NCI-H774 (cell line): ENCODE results near the gene NDUFA11.

ENCODE experiments used
- DNase-seq: peaks from one replicate; lab custom pipeline; 2025; lab: John Stamatoyannopoulos, UW

NDUFA11 gene

DNA sequence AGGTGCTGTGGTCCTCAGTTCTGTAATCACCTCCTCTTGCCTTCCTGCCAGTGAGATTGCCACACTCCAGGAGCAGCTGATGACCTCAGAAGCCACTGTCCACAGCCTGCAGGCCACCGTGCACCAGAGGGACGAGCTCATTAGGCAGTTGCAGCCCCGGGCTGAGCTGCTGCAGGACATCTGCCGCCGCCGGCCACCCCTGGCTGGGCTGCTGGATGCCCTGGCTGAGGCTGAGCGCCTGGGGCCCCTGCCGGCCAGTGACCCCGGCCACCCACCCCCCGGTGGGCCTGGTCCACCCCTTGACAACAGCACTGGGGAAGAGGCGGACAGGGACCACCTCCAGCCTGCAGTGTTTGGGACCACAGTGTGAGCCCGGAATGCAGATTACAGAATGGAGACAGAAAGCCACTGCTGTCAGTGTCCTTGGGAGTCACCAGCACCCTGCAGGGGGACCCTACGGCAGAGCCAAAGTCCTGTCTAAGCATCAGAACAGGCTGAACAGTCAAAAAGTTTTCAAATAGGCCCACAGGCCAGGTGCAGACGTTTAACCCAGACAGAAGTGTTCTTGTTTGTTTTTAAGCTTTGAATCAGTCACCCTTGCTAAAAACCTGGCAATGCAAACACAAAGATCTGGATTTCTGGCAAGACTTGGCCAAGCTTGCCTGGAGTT lies 5.3 kb upstream of the NDUFA11 start:
- no peak for DNase-seq

DNA sequence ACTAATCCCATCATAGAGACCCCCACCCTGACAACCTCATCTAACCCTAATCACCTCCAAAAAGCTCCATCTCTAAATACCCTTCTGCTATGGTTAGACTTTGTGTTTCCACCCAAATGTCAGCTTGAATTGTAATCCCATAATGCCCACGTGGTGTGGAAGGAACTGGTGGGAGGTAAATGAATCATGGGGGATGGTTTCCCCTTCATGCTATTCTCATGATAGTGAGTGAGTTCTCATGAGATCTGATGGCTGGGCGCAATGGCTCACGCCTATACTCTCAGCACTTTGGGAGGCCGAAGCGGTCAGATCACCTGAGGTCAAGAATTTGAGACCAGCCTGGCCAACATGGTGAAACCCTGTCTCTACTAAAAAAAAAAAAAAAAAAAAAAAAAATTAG lies 3.7 kb upstream of the NDUFA11 start:
- no peak for DNase-seq

DNA sequence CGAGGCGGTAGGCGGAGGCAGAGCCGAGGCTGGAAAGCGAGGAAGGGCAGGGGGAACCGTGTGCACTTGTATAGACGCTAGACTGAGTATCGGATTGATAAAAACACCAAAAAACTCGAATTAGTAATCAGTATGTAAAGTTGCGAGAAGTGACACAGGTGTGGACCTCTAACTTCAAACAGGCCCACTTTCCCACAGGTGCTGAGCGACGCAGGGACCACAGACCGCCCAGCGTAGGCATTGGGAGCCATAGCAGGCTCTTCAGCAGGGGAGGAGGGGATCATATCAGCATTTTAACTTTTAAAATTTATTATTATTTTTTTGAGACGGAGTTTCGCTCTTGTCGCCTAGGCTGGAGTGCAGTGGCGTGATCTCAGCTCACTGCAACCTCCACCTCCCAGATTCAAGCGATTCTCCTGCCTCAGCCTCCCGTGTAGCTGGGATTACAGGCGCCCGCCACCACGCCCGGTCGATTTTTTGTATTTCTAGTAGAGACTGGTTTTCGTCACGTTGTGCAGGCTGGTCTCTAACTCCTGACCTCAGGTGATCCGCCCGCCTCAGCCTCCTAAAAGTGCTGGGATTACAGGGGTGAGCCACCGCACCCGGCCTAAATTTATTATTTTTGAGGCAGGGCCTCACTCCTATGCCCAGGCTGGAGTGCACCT lies 1.7 kb upstream of the NDUFA11 start:
- no peak for DNase-seq

DNA sequence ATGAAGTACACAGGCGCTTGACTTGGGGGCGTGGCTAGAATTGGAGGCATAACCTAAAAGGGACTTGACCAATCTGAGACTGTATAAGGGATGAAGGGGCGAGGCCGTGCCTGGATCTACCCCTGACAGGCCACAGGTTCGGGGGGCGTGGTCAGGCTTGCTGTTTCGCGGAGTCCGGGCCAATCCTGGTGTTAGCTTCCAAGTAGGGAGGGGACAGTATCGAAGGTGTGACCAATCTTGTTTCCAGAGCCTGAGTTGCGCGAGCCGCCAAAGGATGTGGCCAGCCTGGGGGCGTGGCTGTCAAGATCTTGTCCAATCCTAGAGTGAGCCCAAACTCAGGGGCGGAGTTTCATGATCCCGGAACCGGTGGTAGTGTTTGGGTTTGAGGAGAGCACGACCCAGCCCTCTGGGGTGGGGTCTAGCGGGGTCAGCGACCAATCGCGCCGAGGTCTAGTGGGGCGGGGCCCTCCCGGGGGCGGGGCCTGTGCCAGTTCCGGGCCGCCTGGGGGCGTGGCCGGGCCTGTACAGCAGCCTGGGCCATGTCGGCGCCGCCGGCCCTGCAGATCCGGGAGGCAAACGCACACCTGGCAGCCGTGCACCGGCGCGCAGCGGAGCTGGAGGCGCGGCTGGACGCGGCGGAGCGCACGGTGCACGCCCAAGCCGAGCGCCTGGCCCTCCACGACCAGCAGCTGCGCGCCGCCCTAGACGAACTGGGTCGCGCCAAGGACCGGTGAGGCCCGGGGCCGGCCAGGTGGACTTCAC lies 943 bp upstream of the NDUFA11 start, which contains the start of gene VMAC:
TSS of gene VMAC (plus strand) at position 521 of the 762 bp plus-strand sequence. CDS start at position 540, 19 bp downstream.
- peak; percentile 99 for DNase-seq

DNA sequence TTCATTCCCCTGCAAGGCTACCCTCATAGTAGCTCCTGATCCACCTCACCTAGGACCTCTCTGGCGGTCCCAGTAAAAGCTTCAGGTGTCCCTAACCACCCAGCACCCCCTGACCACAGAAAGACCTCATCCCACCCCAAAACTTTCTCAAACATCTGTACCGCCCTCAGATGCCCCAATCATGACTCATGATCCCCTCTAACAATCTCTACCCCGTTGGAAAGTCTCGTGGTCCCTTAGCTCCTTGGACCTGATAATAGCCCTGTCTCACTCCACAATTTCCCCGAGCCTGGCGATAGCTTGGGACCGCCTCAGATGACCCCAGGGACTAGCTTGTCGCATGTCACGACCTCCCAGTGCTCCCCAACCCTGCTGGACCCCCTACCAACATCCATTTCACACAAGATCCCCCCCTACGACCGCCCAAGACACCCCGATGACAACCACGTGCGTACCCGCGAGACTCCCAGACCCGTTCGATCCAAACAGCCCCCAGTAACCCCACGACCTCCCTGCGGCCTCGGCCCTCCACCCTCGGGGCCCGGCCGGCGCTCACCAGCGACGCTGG lies 450 bp downstream of the NDUFA11 start:
- DNase-seq, result no peak

DNA sequence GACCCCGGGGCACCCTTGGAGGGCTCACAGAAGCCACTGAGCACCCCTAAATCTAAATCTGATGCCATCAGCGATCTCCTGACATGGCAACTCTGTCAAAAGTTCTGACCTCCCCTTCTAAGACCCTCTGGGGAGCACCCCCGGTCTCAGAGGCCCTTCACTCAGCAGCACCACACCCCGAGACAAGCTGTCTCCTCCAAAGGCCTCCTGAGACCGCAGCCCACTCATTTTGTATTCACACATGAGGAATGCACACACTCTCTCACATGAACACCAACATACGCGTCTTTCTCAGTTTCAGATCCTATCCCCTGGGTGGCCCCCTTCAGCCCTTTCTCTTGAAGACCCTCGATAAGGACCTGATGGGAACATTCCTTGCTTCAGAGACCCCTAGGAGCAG lies 2.6 kb downstream of the NDUFA11 start:
- no peak for DNase-seq

DNA sequence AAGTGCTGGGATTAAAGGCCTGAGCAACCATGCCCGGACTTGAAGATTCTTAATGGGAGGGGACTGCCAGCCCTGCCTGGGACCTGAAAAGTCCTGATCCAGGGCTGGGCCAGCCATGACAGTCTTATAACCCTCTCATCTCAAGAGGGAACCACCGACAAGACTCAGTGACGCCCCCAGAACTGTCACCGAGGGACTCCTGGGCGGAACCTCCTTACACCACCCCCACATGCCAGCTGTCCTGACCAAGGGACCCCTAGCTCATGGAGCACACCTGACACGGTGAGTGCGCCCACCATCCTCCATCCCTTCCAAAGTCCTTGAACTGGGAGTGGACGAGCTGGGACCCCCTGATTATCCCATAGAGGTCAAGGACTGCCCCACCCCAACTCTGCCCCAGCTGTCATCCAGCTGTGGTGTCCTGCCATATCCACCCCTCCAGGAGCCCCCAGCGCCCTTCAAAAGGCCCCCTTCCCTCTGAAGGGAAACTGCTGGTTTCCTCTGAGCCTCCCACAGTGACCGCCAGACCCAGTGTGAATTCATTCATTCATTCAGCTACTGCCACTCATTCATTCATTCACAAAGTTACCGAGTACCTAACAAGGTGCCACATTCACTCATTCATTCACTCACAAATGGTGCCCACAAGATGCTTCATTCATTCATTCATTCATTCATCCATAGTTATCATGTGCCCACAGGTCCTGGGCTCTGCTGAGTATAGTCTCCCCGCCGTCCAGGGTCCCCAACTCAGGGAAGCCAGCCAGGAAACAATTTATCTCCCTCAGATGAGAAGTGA lies 3.7 kb downstream of the NDUFA11 start:
- no peak for DNase-seq

DNA sequence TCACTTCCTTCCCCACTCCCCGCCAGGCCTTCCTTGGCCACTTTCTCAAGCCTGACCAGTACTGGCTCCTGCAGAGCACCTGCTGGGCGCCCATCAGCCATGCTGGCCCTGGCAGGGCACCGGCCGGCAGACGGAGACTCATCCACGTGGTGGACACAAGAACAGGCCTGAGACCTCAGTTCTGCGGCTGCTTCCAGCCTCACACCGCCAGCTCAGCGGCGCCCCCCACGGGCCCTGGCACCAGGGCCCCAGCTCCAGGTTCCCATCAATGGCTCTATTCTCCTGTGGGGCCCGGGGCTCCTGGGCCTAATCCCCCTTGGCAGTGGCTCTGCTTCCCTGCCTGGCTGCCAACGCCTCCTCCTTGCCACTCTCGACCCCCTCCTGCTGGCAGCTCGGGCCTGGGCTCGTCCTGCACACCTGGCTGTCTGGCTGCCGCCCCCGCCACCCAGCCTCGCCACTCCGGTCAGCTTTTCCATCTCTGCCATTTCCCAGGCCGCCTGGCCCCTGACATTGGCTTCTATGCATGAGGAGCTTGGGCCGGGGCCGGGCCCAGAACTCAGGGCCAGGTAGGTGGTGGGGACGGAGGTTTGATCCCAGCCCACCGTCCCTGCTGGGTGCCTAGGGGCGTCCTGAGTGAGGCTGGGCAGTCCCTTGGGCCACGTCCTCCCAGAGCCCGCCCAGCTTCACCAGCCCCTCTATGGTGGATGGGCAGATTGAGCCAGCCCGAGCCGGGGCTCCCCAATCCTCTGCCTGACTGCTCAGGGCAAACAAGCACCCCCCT lies 6.2 kb downstream of the NDUFA11 start:
- no peak for DNase-seq

DNA sequence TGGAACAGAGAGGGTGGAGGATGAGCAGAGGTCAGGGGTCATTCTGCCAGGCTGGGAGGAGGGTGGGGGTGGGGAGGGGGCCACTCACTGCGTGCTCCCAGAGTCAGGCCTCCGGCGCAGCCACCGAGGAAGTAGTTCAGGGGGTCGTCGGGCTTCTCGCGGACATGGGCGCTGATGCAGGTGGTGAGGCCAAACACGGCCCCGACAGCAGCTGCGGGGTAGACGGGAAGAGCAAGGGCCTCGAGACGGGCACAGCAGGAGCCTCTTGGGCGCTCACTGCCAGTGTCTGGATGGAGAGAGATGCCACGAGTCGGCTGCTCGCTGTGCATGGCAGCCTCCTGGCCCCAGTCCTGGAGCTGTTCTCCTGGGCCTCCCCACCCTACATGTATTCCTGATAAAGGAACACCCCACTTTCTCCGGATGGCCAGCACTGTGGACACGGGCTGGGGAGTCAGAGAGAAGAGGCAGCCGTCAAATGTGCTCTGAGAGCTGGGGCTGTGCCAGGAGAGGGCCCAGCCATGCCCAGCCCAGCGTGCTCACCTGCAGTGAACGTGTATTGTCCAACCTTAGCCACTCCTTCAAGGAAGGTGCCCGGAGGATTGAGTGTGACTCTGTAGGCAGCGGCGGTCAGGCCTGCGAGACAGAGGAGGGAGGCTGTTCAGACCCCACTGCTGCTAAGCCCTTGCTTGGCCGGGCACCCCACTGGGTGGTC lies 7.1 kb downstream of the NDUFA11 start:
- DNase-seq, result no peak

DNA sequence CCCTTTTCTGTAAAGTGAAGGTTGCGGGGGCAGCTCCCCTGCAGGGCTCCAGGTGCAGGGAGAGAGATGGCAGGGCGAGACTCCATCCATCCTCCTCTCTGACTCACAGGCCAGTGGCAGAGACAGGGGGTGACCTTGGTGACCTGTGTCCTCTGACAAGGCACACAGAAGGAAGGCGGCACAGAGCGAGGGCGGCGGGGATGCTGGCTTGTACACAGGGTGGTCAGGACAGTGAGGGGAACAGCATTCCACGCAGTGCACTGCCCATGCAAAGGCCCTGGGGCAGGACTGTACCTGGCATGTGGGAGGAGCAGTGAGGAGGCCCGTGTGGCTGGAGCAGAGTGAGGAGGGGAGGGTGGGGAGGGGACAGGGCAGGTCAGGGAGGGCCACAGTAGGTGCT lies 7.7 kb downstream of the NDUFA11 start:
- no peak for DNase-seq

DNA sequence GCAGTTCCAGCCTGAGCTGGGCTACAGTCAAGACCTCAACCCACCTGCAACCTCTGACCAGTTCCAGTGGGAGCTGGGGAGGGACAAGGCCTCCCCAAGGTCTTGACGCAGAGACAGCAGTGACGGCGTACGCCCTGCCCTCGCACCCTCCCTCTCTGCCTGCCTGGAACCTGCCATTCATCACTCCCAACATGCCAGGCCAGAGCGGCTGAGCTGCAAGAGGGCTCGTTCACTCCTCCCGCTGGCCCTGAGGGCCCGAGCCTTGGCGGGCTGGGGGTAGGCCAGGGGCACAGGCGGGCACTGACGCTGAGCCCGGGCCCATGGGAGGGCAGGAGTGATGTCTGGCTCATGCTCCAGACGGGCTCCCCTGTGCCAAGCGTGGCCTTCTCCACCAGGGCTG lies 8.2 kb downstream of the NDUFA11 start:
- DNase-seq, result no peak

DNA sequence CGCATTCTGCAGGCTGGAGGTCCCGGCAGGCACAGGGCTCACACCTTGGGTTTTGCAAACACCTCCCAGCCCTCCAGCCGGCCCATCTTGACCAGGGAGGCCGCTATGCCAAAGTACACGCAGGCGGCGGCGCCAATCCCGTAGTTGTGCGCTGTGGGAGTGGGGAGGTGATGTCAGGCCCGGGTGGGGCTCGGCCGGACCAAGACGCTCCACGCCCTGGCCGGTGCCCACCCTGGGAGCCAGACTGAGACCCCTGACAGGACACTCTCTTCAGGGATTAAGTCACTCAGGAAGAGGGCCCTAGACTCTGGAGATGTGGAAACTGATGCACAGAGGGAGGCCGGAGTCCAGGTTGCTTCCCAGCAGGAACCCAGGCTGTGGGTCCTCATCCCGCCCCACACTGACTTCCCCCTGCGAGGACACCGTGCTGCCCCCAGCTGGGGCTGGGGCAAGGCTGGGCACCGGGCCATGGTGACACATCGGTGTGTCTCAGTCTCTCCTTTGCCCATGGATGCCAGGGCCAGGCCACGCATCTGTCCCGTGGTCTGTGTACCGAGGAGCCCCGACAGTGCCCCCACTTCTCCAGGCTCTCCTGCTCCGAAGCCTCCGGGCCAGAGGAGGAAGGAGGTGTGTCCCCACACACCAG lies 8.8 kb downstream of the NDUFA11 start:
- DNase-seq, result no peak

DNA sequence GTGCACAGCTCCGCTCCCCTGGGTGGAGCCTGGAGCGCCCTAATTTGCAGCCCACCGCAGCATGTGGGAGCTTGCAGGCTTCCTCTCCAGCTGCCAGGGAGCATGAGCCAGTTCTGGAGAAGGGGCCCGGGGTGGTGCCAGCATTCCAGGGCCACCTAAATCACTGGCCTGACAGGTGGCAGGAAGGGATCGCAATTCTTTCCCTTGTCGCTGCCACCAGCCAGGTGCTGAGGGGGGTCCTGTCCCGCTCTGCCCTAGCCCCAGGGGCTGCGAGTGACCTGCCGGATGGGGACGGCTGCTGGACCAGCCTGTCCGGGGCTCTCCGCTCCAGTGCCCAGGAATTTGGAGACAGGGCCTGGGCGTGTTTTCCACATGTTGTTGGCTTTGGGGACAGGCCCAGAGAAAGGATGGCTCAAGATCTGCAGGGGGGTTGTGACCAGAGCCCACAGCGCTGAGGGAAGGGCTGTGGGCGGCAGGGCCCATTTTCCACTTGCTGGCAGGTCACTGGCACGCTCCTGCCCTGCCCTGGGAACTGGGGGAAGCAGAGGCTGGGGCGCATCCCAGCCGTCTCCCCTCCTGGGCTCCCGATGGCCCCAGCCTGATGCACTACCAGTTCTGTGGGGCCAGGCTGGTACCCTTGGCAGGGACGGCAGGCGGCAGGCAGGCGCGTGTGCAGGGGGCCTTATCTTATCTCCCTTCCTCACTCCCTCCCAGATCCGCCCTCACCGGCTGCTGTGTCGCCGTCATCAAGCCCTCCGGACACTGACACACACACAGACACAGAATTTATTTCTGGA lies 9.5 kb downstream of the NDUFA11 start:
- no peak for DNase-seq

DNA sequence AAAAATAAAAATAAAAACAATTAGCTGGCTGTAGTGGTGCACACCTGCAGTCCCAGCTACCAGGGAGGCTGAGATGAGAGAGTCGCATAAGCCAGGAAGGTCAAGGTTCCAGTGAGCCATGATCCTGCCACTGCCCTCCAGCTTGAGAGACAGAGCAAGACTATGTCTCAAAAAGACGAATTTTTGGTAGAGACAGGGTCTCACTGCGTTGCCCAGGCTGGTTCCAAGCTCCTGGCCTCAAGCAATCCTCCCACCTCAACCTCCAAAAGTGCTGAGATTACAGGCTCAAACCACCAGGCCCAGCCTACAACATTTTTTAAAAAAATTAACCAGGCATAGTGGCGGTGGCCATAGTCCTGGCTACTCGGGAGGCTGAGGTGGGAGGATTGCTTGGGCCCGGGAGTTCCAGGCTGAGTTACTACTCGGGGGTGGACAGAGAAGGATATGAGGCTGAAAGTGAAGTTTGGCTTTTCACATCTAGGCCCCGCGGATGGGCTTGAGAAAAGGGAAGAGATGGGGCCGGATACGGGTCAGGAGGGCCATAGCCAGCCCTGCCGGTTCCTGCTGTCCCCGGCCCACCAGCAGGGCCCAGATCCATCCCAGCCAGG lies 10.2 kb downstream of the NDUFA11 start:
- no peak for DNase-seq

DNA sequence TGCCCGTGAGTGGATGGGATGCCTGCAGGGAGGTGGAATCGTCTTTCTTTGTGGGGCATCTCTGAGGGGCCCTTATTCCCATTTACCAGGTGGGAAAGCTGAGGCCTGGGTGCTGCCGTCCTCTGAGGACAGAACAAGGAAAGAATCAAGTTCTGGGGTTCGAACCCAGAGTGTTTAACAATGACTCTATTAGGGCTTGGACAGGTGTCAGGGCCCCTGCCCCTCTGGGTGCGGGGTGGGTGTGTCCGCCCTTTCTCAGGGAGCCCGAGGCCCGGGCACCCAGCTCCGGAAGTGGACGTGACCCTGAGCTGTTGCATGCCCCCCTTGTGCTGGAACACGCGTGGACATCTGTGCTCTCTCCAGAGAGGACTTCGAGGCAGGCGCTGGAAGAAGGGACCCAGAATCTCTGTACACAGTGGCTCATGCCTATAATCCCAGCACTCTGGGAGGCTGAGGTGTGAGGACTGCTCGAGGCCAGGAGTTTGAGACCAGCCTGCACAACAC lies 10.8 kb downstream of the NDUFA11 start:
- DNase-seq, result no peak

DNA sequence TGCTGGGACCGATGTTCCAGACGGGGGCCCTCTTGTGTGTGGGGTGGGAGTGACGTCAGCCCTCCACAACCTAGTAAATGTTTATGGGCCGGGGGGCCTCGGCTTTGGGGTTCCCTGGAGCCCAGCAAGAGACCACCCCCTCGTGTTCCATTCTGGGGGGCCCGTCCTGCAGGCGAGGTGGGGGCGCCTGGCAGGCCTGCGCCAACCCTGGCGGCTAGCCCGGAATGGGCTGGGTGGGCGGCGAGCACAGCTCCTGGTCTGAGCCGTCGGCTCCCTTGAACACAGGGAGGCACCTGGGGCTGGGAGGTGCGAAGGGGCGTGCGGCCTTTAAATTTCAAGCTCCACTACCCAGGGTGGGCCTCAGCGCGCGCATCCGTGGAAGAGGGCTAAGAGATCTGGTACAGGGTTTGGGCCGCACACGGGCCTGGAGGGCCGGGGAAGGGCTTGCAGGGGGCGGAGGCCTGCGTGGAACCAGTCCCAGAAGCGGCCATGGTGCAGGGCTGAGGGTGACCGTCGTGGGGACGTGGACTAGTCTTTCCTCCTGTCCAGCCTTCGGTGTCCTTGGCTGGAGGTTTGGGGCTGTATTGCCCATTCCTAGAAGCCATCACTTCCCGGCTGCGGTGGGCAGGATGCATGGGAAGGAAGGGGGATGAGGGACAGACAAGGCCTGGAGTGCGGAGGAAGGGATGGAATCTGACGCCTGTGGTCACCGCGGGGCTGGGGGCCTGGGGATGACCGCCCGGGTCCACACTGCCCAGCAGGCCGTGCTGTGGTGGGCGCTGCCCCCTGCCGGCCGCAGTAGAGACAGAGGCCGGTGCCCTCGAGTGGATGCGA lies 11.4 kb downstream of the NDUFA11 start:
- no peak for DNase-seq

DNA sequence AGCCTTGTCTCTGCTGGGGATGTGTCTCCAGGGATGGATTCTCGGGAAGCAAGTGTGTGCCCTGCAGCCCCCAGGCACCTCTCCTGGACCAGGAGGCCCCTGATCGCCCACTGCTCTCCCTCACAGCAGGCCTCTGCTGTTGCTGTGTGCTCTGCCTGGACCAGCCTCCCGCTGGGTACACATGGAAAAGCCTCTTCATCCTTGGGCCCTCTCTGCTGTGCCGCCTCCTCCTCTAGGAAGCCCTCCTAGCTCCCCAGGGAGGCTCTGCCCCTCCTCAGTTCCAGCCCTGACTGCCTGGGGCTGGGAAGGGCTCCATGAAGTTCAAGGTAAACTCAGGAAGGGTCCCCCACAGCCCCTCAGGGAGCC lies 12.0 kb downstream of the NDUFA11 start:
- DNase-seq, result no peak

DNA sequence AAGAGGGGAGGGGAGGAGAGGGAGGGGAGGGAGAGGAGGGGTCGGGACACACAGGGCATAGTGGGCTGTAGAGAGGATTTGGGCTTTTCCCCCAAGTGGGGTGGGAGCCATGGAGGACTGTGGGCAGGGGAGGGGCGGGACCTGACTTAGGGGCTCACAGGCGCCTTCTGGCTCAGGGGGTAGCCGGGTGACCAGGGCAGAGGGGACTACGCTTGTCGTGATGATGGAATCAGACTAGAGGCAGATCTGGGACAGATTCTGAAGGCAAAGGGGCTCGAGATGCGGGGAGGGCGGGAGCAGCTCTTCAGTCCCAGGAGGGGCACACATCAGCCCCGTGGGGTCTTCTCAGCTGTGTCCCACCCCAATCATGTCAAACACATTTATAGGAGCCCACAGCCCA lies 13.5 kb downstream of the NDUFA11 start:
- DNase-seq, result no peak
